ENCODE measurements around the gene SMIM26. TPM values are rescaled to one million over a fixed set of nuclear protein-coding genes. Genes with fewer than 3 reads are reported as not detected.

SMIM26 gene
- total and polyA plus RNA-seq, 9 donors, result 75.9 to 138 (median 90.1) TPM

DNA sequence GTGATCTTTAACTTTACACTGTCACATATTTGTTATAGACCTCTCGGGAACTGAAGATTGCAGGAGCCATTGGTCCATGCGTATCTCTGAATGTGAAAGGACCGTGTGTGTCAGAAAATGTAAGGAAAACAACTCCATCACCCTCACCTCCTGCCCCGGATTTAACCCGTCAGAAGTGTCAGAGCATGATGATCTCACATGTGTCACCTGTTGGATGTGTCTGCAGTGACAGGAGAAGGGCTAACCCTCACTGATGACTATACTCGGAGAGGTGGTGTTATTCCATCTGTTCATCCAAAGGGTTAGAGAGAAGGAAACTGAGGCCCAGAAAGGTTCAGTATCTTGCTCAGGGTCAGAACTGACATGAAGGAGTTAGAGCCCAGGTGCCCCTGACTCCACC is 34.6 kb upstream of the SMIM26 start:
- Histone ChIP-seq H3K9me3 (replicated peaks; ENCODE audit: control insufficient read depth, low read depth, low read length) (no peaks in the 10 kb centered on the region), H3K27ac (ENCODE audit: low read length) (no peak overlapping the region), H3K27me3 (ENCODE audit: control insufficient read depth, insufficient read depth, low read length) (no peaks in the 10 kb centered on the region), H3K4me1 (ENCODE audit: control insufficient read depth, insufficient read depth, low read length) (no peaks in the 10 kb centered on the region), H3K4me3 (ENCODE audit: low read length) (no peak overlapping the region), H3K36me3 (ENCODE audit: control insufficient read depth, insufficient read depth, low read length) (peaks cover 54% of the 10 kb centered on the region)
- 83% methylated on average over 1 of the region's 6 CpGs for WGBS (ENCODE audit: insufficient coverage)
- DNase-seq, result no peak

DNA sequence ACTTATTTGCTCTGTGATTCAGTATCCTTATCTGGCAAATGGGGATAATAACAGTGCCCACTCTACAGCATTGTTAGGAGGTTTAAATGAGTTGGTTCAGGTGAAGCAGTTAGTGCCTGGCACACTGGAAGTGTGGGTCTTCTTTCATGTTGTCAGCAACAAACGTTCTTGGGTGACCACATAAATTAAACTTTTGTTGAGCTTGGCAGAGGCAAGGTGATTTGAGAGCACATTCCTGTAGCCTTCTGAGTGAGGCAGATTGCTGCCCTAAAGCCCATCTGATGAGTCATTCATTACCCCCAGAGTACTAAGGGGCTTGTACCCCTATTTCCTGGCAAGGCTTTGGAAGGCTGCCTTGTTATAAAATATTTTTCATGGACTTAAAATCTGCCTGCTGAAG is 33.7 kb upstream of the SMIM26 start:
- Histone ChIP-seq H3K9me3 (replicated peaks; ENCODE audit: control insufficient read depth, low read depth, low read length) (no peaks in the 10 kb centered on the region), H3K27me3 (ENCODE audit: control insufficient read depth, insufficient read depth, low read length) (no peaks in the 10 kb centered on the region), H3K36me3 (ENCODE audit: control insufficient read depth, insufficient read depth, low read length) (peaks cover 49% of the 10 kb centered on the region), H3K4me1 (ENCODE audit: control insufficient read depth, insufficient read depth, low read length) (no peaks in the 10 kb centered on the region), H3K4me3 (ENCODE audit: low read length) (no peak overlapping the region), H3K27ac (ENCODE audit: low read length) (no peak overlapping the region)
- no peak for DNase-seq
- 40% methylated on average over 1 of the region's 1 CpG for WGBS (ENCODE audit: insufficient coverage)

DNA sequence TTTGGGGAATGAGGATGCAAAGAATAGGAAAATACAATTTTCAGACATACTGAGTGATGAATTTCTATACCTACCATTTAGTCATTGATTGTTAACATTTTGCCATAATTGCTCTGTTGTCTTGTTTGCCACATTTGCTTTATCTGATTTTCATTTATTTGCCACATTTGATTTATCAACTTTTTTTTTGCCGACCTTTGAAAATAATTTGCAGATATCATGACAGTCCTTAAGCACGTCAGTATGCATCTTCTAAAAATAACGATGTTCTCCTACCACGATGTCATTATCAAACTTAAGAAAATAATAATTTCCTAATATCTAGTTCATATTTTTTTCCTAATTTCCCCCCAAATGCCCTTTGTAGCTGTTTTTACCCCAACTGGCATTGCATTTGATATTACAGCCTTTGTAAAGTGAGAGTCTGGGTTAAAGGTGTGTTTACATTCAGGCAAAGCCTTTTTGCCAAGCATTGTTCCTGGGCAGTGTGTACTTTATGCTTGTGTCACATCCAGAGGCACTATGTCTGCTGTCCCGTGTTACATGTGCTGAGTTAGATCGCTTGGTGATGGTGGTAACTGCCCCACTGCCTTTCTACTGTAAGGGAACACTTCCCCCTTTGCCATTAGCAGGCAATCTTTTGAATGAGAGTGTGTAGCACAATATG is 33.1 kb upstream of the SMIM26 start:
- no peak for DNase-seq
- peaks cover 44% of the 10 kb centered on the region for H3K36me3 ChIP-seq (ENCODE audit: control insufficient read depth, insufficient read depth, low read length)
- H3K9me3 ChIP-seq (replicated peaks; ENCODE audit: control insufficient read depth, low read depth, low read length), result no peaks in the 10 kb centered on the region
- WGBS (ENCODE audit: insufficient coverage), result 89% methylated on average over 3 of the region's 6 CpGs
- H3K4me1 ChIP-seq (ENCODE audit: control insufficient read depth, insufficient read depth, low read length), result no peaks in the 10 kb centered on the region
- H3K4me3 ChIP-seq (ENCODE audit: low read length), result no peak overlapping the region
- no peaks in the 10 kb centered on the region for H3K27me3 ChIP-seq (ENCODE audit: control insufficient read depth, insufficient read depth, low read length)
- no peak overlapping the region for H3K27ac ChIP-seq (ENCODE audit: low read length)

DNA sequence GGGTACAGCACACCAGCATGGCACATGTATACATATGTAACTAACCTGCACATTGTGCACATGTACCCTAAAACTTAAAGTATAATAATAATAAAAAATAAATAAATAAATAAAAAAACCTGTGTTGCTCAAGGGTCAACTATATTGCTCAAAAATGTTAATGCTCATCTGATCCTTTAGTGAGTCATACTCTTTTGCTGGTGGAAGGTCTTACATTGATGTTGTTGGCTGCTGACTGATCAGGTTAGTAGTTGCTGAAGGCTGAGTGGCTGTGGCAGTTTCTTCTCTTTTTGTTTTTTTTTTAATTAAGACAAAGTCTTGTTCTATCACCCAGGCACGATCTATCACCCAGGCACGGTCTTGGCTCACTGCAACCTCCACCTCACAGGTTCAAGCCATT is 29.6 kb upstream of the SMIM26 start:
- H3K36me3 ChIP-seq (ENCODE audit: control insufficient read depth, insufficient read depth, low read length), result peaks cover 44% of the 10 kb centered on the region
- H3K27ac ChIP-seq (ENCODE audit: low read length), result no peak overlapping the region
- DNase-seq, result no peak
- no peak overlapping the region for H3K4me3 ChIP-seq (ENCODE audit: low read length)
- no peaks in the 10 kb centered on the region for H3K27me3 ChIP-seq (ENCODE audit: control insufficient read depth, insufficient read depth, low read length)
- no peaks in the 10 kb centered on the region for H3K9me3 ChIP-seq (replicated peaks; ENCODE audit: control insufficient read depth, low read depth, low read length)
- 88% methylated on average over 2 of the region's 2 CpGs for WGBS (ENCODE audit: insufficient coverage)
- no peaks in the 10 kb centered on the region for H3K4me1 ChIP-seq (ENCODE audit: control insufficient read depth, insufficient read depth, low read length)

DNA sequence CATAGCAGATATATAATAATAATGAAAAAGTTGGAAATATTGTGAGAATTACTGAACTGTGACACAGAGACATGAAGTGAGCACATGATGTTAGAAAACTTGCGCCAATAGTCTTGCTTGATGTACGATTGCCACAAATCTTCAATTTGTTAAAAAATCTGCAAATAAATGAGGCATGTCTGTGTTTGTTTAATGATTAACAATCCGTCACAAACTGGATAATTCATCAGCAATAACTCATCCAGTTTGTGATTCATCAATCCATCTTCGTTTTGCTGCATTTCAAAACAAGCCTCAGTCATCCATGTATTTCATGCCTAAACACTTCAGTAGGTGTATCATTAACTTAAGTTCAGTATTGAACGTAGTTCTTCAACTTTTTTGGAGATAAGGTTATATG is 25.5 kb upstream of the SMIM26 start:
- Histone ChIP-seq H3K9me3 (replicated peaks; ENCODE audit: control insufficient read depth, low read depth, low read length) (no peaks in the 10 kb centered on the region), H3K4me1 (ENCODE audit: control insufficient read depth, insufficient read depth, low read length) (no peaks in the 10 kb centered on the region), H3K36me3 (ENCODE audit: control insufficient read depth, insufficient read depth, low read length) (peaks cover 56% of the 10 kb centered on the region), H3K27ac (ENCODE audit: low read length) (no peak overlapping the region), H3K27me3 (ENCODE audit: control insufficient read depth, insufficient read depth, low read length) (no peaks in the 10 kb centered on the region), H3K4me3 (ENCODE audit: low read length) (no peak overlapping the region)
- WGBS (ENCODE audit: insufficient coverage), result 94% methylated on average over 2 of the region's 5 CpGs
- DNase-seq, result no peak

DNA sequence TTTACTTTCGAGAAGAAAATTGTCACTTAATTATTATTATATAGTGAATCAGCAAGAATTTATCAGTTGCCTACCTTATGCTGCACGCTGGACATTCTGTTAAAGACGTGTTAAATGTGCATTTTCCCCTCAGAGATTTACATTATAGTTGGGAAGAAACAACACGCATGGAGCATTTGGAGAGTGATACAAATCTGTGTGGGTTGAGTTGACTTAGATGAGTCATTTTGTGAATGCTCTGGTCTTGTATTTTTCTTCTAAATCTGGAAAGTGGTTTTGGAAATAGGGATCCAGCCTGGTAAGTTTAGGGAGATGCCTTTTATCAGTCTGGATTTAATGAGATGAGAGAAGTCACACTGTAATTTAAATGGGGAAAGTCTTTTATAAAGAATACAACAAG is 24.0 kb upstream of the SMIM26 start:
- Histone ChIP-seq H3K27ac (ENCODE audit: low read length) (no peak overlapping the region), H3K27me3 (ENCODE audit: control insufficient read depth, insufficient read depth, low read length) (no peaks in the 10 kb centered on the region), H3K9me3 (replicated peaks; ENCODE audit: control insufficient read depth, low read depth, low read length) (no peaks in the 10 kb centered on the region), H3K4me1 (ENCODE audit: control insufficient read depth, insufficient read depth, low read length) (no peaks in the 10 kb centered on the region), H3K4me3 (ENCODE audit: low read length) (no peak overlapping the region), H3K36me3 (ENCODE audit: control insufficient read depth, insufficient read depth, low read length) (peaks cover 61% of the 10 kb centered on the region)
- WGBS (ENCODE audit: insufficient coverage), result 90% methylated on average over 1 of the region's 4 CpGs
- no peak for DNase-seq

DNA sequence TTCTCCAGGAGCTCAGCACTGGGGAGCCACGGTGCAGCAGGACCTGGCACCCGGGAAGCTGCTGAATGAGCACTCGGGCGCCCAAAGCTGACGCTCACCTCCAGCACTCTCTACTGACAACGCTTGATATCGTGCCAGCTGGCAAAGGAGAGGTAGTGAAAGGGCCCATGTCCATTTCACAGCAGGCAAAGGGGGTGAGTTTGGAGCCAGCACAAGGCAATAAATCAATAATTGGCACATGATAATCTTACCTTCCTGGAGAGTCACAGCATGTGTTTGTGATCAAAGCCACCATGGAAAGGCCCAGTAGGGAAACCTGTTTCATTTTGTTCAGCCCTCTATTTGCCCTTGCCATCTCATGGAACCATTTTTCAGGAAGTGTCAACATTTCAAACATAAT is 23.3 kb upstream of the SMIM26 start:
- Histone ChIP-seq H3K4me1 (ENCODE audit: control insufficient read depth, insufficient read depth, low read length) (no peaks in the 10 kb centered on the region), H3K36me3 (ENCODE audit: control insufficient read depth, insufficient read depth, low read length) (peaks cover 61% of the 10 kb centered on the region), H3K9me3 (replicated peaks; ENCODE audit: control insufficient read depth, low read depth, low read length) (no peaks in the 10 kb centered on the region), H3K27me3 (ENCODE audit: control insufficient read depth, insufficient read depth, low read length) (no peaks in the 10 kb centered on the region), H3K27ac (ENCODE audit: low read length) (no peak overlapping the region), H3K4me3 (ENCODE audit: low read length) (no peak overlapping the region)
- WGBS (ENCODE audit: insufficient coverage), result 96% methylated on average over 4 of the region's 7 CpGs
- no peak for DNase-seq

DNA sequence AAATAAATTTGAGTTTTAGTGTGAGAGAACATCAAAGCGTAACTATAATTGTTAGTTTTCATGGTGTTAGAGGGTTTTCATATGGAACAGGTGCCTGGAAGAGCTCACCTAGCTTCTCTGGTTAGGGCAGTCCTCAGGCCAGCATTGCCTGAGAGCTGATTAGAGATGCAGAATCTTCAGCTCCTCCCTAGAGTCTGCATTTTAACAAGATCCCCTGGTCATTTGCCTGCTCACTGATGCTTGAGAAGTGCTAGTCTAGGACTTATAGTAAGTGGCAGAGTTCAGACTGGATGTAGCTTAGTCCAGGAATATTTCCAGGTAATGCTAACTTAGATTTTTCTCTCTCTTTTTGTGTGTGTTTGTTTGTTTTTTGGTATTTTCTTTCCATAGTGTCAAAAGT is 21.7 kb upstream of the SMIM26 start:
- Histone ChIP-seq H3K4me1 (ENCODE audit: control insufficient read depth, insufficient read depth, low read length) (no peaks in the 10 kb centered on the region), H3K27ac (ENCODE audit: low read length) (no peak overlapping the region), H3K27me3 (ENCODE audit: control insufficient read depth, insufficient read depth, low read length) (no peaks in the 10 kb centered on the region), H3K9me3 (replicated peaks; ENCODE audit: control insufficient read depth, low read depth, low read length) (no peaks in the 10 kb centered on the region), H3K36me3 (ENCODE audit: control insufficient read depth, insufficient read depth, low read length) (peaks cover 60% of the 10 kb centered on the region), H3K4me3 (ENCODE audit: low read length) (no peak overlapping the region)
- no peak for DNase-seq
- no CpG with 5 or more reads among the region's 1 CpG for WGBS (ENCODE audit: insufficient coverage)

DNA sequence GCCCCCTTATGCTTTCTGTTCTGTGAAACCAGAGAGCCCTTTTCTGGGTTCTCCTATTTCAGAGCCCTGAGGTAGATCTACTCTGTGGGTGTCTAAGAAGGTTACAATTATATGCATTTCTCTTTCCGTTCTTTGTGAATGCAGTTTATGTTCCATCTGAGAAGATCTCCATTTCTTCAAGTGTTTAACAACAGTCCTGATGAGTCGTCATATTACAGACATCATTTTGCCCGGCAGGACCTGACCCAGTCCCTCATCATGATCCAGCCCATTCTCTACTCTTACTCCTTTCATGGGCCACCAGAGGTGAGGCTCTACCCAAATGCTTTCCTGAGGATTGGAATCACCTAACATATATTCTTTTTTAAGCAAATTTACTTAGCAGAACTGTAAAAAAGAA is 18.8 kb upstream of the SMIM26 start:
- no peak for DNase-seq
- Histone ChIP-seq H3K36me3 (ENCODE audit: control insufficient read depth, insufficient read depth, low read length) (peaks cover 50% of the 10 kb centered on the region), H3K4me1 (ENCODE audit: control insufficient read depth, insufficient read depth, low read length) (no peaks in the 10 kb centered on the region), H3K27me3 (ENCODE audit: control insufficient read depth, insufficient read depth, low read length) (no peaks in the 10 kb centered on the region), H3K4me3 (ENCODE audit: low read length) (no peak overlapping the region), H3K9me3 (replicated peaks; ENCODE audit: control insufficient read depth, low read depth, low read length) (no peaks in the 10 kb centered on the region), H3K27ac (ENCODE audit: low read length) (no peak overlapping the region)
- 100% methylated on average over 1 of the region's 3 CpGs for WGBS (ENCODE audit: insufficient coverage)

DNA sequence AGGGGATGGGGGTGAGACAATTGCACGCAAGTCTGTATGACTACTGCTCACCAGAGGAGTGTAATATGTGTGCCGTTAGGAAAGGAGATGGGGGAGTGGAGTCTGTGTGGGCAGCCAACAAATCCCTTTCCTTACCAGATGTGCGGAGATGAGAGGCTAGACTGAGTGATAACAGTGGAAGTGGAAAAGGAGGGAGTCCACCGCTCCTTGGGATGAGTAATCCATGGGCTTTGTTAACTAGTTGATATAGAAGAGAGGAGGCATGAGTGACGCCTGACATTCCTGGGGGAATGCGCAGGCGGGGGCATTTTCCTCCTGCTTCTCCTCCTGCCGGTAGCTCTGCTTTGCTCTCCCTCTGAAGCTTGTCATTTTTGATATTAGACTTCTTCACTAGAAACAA is 13.5 kb upstream of the SMIM26 start:
- peaks cover 33% of the 10 kb centered on the region for H3K36me3 ChIP-seq (ENCODE audit: control insufficient read depth, insufficient read depth, low read length)
- 92% methylated on average over 6 of the region's 8 CpGs for WGBS (ENCODE audit: insufficient coverage)

DNA sequence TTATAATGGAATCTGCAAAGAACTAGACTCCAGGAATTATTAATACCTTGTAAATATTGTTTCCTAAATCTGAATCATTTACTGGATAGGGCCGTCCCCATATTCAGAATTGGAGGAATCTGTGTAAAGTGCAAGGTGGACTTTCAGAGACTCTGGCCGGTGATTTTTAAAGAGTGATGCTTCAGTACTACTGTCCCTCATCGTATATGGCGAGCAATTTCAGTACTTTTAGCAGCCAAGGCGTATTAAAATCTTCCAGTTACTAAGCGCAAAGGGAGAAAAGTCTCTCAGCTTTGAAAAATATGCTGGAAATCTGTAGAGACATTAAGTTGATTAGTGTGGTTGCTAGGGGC is 483 bp downstream of the SMIM26 start:
- no peaks in the 10 kb centered on the region for H3K27me3 ChIP-seq (ENCODE audit: control insufficient read depth, insufficient read depth, low read length)
- H3K9me3 ChIP-seq (replicated peaks; ENCODE audit: control insufficient read depth, low read depth, low read length), result no peaks in the 10 kb centered on the region
- peak overlapping the region; percentile 88 for H3K27ac ChIP-seq (ENCODE audit: low read length)
- peaks cover 21% of the 10 kb centered on the region for H3K36me3 ChIP-seq (ENCODE audit: control insufficient read depth, insufficient read depth, low read length)
- DNase-seq, result no peak
- WGBS (ENCODE audit: insufficient coverage), result 0% methylated on average over 2 of the region's 6 CpGs
- peaks cover 7% of the 10 kb centered on the region for H3K4me1 ChIP-seq (ENCODE audit: control insufficient read depth, insufficient read depth, low read length)
- H3K4me3 ChIP-seq (ENCODE audit: low read length), result peak overlapping the region; percentile 75

More for the DNA sequence above, 13.5 kb upstream of the SMIM26 start:
- H3K4me1 ChIP-seq (ENCODE audit: control insufficient read depth, insufficient read depth, low read length), result no peaks in the 10 kb centered on the region
- no peaks in the 10 kb centered on the region for H3K9me3 ChIP-seq (replicated peaks; ENCODE audit: control insufficient read depth, low read depth, low read length)
- H3K27ac ChIP-seq (ENCODE audit: low read length), result no peak overlapping the region
- no peak overlapping the region for H3K4me3 ChIP-seq (ENCODE audit: low read length)
- no peaks in the 10 kb centered on the region for H3K27me3 ChIP-seq (ENCODE audit: control insufficient read depth, insufficient read depth, low read length)
- no peak for DNase-seq
